Measurements from ENCODE around the gene IL17D. TPM values are rescaled to one million over a fixed set of nuclear protein-coding genes. Genes with fewer than 3 reads are reported as not detected.

The IL17D gene
- total RNA-seq, 1 experiment from 2014 or later: 0.59 TPM

GRCh38 chr13:20749377-20749776 is 45.9 kb downstream of the IL17D start (continued):
- no peak for TF ChIP-seq TEAD4 (CRISPR knock-in tag; IDR thresholded peaks at IDR 0.05)
- no peak for TF ChIP-seq HMGXB4 (CRISPR knock-in tag; IDR thresholded peaks at IDR 0.05)
- TF ChIP-seq ELF4 (CRISPR knock-in tag; IDR thresholded peaks at IDR 0.05; ENCODE audit: low read depth): no peak
- TF ChIP-seq SOX15 (CRISPR knock-in tag; IDR thresholded peaks at IDR 0.05): no peak
- TF ChIP-seq GABPB1 (CRISPR knock-in tag; IDR thresholded peaks at IDR 0.05): no peak
- TF ChIP-seq ARID4B (CRISPR knock-in tag; IDR thresholded peaks at IDR 0.05; ENCODE audit: borderline replicate concordance): no peak
- no peak for TF ChIP-seq E2F4 (CRISPR knock-in tag; IDR thresholded peaks at IDR 0.05; ENCODE audit: borderline replicate concordance, low read depth)

GRCh38 chr13:20754009-20754408 is 50.5 kb downstream of the IL17D start:
- no peak overlapping the region for H3K27ac Mint-ChIP-seq
- H3K4me1 Mint-ChIP-seq: peaks cover 19% of the 10 kb centered on the region
- CTCF ChIA-PET: no interaction called here
- POLR2A ChIA-PET: no interaction called here
- no peak for TF ChIP-seq ZNF263 (CRISPR knock-in tag; IDR thresholded peaks at IDR 0.05; ENCODE audit: low read depth)
- TF ChIP-seq NR3C1 (CRISPR knock-in tag; conservative IDR thresholded peaks at IDR 0.05; ENCODE audit: low read depth): no peak
- no peak for TF ChIP-seq AR (CRISPR knock-in tag; IDR thresholded peaks at IDR 0.05)
- no peak for TF ChIP-seq STAT6 (CRISPR knock-in tag; conservative IDR thresholded peaks at IDR 0.05; ENCODE audit: low read depth)
- no peak for TF ChIP-seq EMX1 (CRISPR knock-in tag; IDR thresholded peaks at IDR 0.05)
- no peak for TF ChIP-seq ZSCAN18 (CRISPR knock-in tag; IDR thresholded peaks at IDR 0.05)
- no peak for TF ChIP-seq ZMAT4 (CRISPR knock-in tag; IDR thresholded peaks at IDR 0.05)
- no peak for TF ChIP-seq E2F4 (CRISPR knock-in tag; IDR thresholded peaks at IDR 0.05; ENCODE audit: borderline replicate concordance, low read depth)
- TF ChIP-seq FOXP1 (CRISPR knock-in tag; IDR thresholded peaks at IDR 0.05; ENCODE audit: borderline replicate concordance): no peak
- peaks cover 61% of the 10 kb centered on the region for H3K9me3 Mint-ChIP-seq
- no peak overlapping the region for H3K4me3 Mint-ChIP-seq
- peaks cover 33% of the 10 kb centered on the region for H3K36me3 Mint-ChIP-seq
- no peaks in the 10 kb centered on the region; the same call in 1 of the 2 replicates for H3K27me3 Mint-ChIP-seq (ENCODE audit: low read depth)
- no peak for DNase-seq (ENCODE audit: low spot score)
- ATAC-seq: no peak
